ENCODE results near the gene CSTB.

CSTB gene

DNA sequence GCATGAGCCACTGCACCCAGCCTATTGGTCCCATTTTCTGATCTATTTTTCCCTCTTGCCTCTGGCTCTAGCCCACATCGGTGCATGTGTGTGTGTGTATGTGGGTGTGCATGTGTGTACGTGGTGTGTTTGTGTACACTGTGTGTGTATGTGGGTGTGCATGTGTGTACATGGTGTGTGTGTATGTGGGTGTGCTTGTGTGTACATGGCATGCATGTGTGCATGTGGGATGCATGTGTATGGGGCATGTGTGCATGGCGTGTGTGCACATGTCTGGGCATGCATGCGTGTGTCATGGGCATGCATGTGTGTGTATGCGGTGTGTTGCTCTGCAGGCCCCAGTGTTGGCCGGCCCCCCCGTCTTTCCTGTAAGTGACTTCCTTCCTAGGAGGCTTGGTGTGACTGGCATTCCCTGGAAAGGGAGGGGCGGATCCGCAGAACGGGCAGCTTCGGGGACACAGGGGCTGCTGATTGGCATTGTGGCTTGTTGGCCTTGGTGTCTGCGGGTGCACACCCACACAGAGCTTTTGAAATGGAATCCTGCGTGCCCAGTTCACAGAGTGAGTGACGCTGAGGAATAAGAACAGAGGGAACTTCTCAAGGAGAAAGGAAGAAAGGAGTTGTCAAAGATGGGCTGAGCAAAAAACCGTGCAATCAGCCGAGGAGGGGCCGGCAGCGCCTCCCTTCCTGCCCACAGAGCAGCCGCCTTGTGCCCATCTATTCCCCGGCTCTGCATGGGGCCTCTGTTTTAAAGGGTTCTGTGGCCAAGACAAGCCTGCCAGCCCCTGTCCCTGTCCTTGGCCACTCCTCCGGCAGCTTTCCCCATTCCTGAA, 49.2 kb downstream of the CSTB start (continued):
- TF ChIP-seq, protein P1, sequence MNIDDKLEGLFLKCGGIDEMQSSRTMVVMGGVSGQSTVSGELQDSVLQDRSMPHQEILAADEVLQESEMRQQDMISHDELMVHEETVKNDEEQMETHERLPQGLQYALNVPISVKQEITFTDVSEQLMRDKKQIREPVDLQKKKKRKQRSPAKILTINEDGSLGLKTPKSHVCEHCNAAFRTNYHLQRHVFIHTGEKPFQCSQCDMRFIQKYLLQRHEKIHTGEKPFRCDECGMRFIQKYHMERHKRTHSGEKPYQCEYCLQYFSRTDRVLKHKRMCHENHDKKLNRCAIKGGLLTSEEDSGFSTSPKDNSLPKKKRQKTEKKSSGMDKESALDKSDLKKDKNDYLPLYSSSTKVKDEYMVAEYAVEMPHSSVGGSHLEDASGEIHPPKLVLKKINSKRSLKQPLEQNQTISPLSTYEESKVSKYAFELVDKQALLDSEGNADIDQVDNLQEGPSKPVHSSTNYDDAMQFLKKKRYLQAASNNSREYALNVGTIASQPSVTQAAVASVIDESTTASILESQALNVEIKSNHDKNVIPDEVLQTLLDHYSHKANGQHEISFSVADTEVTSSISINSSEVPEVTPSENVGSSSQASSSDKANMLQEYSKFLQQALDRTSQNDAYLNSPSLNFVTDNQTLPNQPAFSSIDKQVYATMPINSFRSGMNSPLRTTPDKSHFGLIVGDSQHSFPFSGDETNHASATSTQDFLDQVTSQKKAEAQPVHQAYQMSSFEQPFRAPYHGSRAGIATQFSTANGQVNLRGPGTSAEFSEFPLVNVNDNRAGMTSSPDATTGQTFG (tag by site-specific recombination; IDR thresholded peaks at IDR 0.05; ENCODE audit: borderline replicate concordance), result 0 out of 2 replicates have a peak, but pooled peaks have one; percentile 38
- TF ChIP-seq SALL2 (tag by site-specific recombination; IDR thresholded peaks at IDR 0.05; ENCODE audit: borderline replicate concordance) (0 out of 2 replicates have a peak, but pooled peaks have one; percentile 32), ZNF324 (tag by site-specific recombination; IDR thresholded peaks at IDR 0.05) (no peak), FEZF1 (tag by site-specific recombination; IDR thresholded peaks at IDR 0.05) (no peak), ZNF585B (tag by site-specific recombination; IDR thresholded peaks at IDR 0.05) (no peak), ZNF274 (IDR thresholded peaks at IDR 0.05; ENCODE audit: low read length) (no peak), ZNF274 (tag by site-specific recombination; IDR thresholded peaks at IDR 0.05; ENCODE audit: borderline replicate concordance) (no peak), ZNF121 (tag by site-specific recombination; IDR thresholded peaks at IDR 0.05) (0 out of 2 replicates have a peak, but pooled peaks have one; percentile 7), ZNF747 (tag by site-specific recombination; IDR thresholded peaks at IDR 0.05) (no peak), TRIM28 (IDR thresholded peaks at IDR 0.05; ENCODE audit: borderline replicate concordance, low read length) (no peak), ZBTB8A (tag by site-specific recombination; IDR thresholded peaks at IDR 0.05) (no peak), ZSCAN16 (tag by site-specific recombination; IDR thresholded peaks at IDR 0.05) (no peak), ZNF366 (tag by site-specific recombination; conservative IDR thresholded peaks at IDR 0.05) (0 out of 2 replicates have a peak, but pooled peaks have one; percentile 17), ZNF785 (tag by site-specific recombination; IDR thresholded peaks at IDR 0.05) (no peak), ZNF510 (tag by site-specific recombination; IDR thresholded peaks at IDR 0.05; ENCODE audit: insufficient replicate concordance) (no peak), ZNF776 (tag by site-specific recombination; IDR thresholded peaks at IDR 0.05; ENCODE audit: borderline replicate concordance) (no peak), ZNF514 (tag by site-specific recombination; IDR thresholded peaks at IDR 0.05) (no peak), SP2 (tag by site-specific recombination; IDR thresholded peaks at IDR 0.05) (peak; percentile 1; the same call in 1 of the 2 replicates), ZNF221 (tag by site-specific recombination; IDR thresholded peaks at IDR 0.05; ENCODE audit: borderline replicate concordance) (no peak)
- TF ChIP-seq, protein P2, sequence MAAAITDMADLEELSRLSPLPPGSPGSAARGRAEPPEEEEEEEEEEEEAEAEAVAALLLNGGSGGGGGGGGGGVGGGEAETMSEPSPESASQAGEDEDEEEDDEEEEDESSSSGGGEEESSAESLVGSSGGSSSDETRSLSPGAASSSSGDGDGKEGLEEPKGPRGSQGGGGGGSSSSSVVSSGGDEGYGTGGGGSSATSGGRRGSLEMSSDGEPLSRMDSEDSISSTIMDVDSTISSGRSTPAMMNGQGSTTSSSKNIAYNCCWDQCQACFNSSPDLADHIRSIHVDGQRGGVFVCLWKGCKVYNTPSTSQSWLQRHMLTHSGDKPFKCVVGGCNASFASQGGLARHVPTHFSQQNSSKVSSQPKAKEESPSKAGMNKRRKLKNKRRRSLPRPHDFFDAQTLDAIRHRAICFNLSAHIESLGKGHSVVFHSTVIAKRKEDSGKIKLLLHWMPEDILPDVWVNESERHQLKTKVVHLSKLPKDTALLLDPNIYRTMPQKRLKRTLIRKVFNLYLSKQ (tag by site-specific recombination; IDR thresholded peaks at IDR 0.05; ENCODE audit: borderline replicate concordance), result no peak
- TF ChIP-seq, protein P3, sequence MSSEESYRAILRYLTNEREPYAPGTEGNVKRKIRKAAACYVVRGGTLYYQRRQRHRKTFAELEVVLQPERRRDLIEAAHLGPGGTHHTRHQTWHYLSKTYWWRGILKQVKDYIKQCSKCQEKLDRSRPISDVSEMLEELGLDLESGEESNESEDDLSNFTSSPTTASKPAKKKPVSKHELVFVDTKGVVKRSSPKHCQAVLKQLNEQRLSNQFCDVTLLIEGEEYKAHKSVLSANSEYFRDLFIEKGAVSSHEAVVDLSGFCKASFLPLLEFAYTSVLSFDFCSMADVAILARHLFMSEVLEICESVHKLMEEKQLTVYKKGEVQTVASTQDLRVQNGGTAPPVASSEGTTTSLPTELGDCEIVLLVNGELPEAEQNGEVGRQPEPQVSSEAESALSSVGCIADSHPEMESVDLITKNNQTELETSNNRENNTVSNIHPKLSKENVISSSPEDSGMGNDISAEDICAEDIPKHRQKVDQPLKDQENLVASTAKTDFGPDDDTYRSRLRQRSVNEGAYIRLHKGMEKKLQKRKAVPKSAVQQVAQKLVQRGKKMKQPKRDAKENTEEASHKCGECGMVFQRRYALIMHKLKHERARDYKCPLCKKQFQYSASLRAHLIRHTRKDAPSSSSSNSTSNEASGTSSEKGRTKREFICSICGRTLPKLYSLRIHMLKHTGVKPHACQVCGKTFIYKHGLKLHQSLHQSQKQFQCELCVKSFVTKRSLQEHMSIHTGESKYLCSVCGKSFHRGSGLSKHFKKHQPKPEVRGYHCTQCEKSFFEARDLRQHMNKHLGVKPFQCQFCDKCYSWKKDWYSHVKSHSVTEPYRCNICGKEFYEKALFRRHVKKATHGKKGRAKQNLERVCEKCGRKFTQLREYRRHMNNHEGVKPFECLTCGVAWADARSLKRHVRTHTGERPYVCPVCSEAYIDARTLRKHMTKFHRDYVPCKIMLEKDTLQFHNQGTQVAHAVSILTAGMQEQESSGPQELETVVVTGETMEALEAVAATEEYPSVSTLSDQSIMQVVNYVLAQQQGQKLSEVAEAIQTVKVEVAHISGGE (tag by site-specific recombination; conservative IDR thresholded peaks at IDR 0.05; ENCODE audit: low read depth), result no peak
- TF ChIP-seq, protein P4, sequence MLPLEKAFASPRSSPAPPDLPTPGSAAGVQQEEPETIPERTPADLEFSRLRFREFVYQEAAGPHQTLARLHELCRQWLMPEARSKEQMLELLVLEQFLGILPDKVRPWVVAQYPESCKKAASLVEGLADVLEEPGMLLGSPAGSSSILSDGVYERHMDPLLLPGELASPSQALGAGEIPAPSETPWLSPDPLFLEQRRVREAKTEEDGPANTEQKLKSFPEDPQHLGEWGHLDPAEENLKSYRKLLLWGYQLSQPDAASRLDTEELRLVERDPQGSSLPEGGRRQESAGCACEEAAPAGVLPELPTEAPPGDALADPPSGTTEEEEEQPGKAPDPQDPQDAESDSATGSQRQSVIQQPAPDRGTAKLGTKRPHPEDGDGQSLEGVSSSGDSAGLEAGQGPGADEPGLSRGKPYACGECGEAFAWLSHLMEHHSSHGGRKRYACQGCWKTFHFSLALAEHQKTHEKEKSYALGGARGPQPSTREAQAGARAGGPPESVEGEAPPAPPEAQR (tag by site-specific recombination; IDR thresholded peaks at IDR 0.05), result no peak
- TF ChIP-seq, protein P5, sequence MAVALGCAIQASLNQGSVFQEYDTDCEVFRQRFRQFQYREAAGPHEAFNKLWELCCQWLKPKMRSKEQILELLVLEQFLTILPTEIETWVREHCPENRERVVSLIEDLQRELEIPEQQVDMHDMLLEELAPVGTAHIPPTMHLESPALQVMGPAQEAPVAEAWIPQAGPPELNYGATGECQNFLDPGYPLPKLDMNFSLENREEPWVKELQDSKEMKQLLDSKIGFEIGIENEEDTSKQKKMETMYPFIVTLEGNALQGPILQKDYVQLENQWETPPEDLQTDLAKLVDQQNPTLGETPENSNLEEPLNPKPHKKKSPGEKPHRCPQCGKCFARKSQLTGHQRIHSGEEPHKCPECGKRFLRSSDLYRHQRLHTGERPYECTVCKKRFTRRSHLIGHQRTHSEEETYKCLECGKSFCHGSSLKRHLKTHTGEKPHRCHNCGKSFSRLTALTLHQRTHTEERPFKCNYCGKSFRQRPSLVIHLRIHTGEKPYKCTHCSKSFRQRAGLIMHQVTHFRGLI (tag by site-specific recombination; IDR thresholded peaks at IDR 0.05), result no peak
- TF ChIP-seq, protein P6, sequence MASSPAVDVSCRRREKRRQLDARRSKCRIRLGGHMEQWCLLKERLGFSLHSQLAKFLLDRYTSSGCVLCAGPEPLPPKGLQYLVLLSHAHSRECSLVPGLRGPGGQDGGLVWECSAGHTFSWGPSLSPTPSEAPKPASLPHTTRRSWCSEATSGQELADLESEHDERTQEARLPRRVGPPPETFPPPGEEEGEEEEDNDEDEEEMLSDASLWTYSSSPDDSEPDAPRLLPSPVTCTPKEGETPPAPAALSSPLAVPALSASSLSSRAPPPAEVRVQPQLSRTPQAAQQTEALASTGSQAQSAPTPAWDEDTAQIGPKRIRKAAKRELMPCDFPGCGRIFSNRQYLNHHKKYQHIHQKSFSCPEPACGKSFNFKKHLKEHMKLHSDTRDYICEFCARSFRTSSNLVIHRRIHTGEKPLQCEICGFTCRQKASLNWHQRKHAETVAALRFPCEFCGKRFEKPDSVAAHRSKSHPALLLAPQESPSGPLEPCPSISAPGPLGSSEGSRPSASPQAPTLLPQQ (tag by site-specific recombination; IDR thresholded peaks at IDR 0.05), result no peak
- TF ChIP-seq, protein P7, sequence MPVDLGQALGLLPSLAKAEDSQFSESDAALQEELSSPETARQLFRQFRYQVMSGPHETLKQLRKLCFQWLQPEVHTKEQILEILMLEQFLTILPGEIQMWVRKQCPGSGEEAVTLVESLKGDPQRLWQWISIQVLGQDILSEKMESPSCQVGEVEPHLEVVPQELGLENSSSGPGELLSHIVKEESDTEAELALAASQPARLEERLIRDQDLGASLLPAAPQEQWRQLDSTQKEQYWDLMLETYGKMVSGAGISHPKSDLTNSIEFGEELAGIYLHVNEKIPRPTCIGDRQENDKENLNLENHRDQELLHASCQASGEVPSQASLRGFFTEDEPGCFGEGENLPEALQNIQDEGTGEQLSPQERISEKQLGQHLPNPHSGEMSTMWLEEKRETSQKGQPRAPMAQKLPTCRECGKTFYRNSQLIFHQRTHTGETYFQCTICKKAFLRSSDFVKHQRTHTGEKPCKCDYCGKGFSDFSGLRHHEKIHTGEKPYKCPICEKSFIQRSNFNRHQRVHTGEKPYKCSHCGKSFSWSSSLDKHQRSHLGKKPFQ (tag by site-specific recombination; IDR thresholded peaks at IDR 0.05), result peak; percentile 65
